NCI-H345 (cell line): ENCODE measurements around the gene ABR.
"Not testable (repeated sequence)": the region's sequence is repeated elsewhere in the genome, so short reads cannot be mapped to it uniquely, and the experiment has no call there.

Experiments used
- DNase-seq: peaks from one replicate; lab custom pipeline; 2025; lab: John Stamatoyannopoulos, UW

Gene ABR

GRCh38 chr17:1047879-1048470, 131.8 kb downstream of the ABR start:
- DNase-seq, result no peak

DNA sequence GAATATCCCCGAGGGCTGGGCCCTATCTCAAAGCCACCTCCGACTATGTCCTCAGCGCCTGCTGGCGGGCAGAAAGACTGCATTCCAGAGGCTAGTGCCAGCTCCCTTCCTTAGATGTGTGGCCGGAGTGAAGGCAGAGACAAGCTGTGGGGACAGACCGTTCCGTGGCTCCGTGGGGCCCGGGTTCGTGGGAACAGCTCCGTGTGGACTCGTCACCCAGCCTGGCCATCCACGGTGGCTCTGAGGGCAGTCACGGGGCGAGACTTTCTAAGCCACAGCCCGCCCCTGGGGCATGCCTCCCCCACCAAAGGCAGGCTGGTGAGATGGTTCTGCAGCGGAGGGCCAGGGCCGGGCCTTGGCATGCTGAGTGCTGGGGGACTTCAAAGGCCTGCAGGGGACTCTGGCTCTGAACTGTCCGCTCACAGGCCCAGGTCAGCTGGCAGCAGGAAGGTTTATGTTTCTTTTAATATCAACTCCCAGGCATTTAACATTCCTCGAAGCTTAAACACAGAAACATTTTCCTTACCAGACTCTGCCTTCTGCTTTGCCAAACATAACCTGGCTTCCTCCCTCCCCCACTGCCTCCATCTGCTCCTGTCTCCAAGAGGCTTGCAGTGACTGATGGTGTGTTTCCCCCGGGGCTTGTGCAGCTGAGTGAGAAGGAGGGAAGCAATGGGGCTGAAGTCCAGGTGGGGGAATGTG, 132.5 kb downstream of the ABR start:
- no peak for DNase-seq

DNA sequence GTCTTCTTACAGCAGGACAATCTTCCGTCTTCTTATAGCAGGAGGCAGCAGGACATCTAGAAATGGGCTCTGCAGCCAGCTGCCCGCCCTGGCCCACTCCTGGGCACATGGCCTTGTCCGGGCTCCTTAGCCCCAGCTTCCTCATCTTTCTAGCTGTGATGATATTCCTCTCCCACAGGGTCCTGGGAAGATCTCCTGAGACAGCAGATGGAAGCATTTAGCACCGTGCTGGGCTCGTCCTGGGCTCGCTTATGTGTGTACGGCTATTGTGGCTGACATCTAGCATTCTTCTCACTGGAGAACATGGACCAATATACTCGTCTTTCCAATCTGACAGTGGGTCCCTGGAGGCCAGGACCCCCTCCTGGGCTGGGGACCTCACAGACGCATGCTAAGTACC, 134.3 kb downstream of the ABR start:
- no peak for DNase-seq

DNA sequence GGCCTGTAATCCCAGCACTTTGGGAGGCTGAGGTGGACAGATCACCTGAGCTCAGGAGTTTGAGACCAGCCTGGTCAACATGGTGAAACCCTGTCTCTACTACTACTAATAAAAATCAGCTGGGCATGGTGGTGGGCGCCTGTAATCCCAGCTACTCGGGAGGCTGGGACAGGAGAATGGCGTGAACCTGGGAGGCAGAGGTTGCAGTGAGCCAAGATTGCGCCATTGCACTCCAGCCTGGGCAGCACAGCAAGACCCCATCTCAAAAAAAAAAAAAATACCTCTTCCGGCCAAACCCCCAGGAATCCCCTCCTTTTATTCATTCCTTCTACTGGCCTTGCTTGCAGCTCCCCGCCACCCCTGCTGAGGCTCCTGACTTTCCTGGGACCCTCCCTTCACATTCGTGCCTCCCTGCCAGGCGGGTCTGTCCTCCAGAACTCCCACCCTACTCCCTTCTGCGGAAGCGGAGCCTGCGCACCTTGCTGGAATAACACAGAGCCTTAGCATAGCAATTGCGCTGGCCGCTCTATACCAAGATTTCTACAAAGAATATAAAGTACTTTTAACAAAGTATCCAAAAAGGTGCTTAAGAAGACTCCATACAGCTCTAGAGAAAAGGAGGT, 135.3 kb downstream of the ABR start:
- DNase-seq, result not testable (repeated sequence)

- DNase-seq, result no peak
Observed at GRCh38 chr17:1043601-1044251, 136.1 kb downstream of the ABR start.

DNA sequence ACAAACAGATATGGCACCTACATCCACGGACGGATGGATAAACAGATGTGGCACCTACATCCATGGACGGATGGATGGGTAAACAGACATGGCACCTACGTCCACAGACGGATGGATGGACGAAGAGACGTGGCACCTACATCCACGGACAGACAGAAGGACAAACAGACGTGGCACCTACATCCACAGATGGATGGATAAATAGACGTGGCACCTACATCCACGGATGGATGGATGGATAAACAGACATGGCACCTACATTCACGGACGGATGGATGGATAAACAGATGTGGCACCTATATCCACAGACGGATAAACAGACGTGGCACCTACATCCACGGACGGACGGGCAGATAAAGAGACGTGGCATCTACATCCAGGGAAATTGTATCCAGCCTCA, 137.3 kb downstream of the ABR start:
- no peak for DNase-seq

DNA sequence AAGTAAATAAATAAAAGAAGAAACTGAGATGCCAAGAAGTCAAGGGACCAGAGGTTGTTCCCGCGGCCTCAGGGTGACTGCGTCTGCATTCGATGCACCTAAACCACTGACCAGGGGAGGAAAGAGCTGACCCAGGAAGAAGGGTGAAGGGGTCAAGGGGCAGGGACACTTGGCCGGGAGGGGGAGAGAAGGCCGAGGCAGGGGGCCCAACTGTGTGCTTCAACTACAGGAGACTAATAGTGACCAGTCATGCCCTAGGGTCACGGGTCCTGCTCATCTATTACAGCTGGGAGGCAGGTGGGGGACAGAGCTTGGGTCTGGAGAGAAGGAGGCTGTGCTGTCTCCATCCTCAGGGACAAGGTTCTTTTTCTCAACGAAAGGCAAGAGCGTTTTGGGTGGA, 138.0 kb downstream of the ABR start:
- no peak for DNase-seq

- no peak for DNase-seq
Observed at GRCh38 chr17:1040216-1040600, 139.6 kb downstream of the ABR start.

DNA sequence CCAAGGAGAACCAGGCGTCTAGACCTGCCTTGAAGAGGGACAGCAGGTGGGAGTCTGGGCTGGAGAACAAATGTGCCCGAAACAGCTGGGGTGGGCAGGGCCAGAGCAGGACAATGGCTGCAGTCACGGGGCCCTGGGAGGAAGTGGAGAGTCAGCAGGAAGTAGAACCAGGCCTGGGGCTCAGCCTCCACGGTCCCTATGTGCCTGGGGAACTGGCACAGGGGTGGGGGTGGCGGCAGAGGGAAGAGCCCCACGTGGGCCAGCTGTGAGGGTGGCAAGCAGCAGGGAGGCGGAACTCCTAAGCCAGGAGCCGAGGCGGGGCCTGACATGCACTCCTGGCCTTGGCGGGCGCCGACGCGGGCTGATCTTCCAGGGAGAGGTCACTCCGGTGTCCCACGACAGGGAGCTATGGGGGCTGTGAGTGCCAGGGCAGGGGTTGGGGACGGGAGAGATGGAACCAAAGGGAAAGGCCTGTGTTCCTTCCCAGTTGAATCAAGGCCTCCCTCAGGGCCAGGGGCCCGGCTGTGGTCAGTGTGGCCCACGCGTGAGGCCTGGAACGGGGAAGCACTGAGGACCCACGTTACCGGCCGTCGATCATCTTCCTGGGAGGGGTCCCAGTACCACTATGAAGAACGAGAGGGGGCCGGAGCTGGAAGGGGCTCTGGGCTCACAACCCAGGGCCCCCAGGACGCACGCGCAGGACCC, 140.1 kb downstream of the ABR start:
- no peak for DNase-seq

GRCh38 chr17:1039123-1039507, 140.7 kb downstream of the ABR start:
- DNase-seq, result no peak

DNA sequence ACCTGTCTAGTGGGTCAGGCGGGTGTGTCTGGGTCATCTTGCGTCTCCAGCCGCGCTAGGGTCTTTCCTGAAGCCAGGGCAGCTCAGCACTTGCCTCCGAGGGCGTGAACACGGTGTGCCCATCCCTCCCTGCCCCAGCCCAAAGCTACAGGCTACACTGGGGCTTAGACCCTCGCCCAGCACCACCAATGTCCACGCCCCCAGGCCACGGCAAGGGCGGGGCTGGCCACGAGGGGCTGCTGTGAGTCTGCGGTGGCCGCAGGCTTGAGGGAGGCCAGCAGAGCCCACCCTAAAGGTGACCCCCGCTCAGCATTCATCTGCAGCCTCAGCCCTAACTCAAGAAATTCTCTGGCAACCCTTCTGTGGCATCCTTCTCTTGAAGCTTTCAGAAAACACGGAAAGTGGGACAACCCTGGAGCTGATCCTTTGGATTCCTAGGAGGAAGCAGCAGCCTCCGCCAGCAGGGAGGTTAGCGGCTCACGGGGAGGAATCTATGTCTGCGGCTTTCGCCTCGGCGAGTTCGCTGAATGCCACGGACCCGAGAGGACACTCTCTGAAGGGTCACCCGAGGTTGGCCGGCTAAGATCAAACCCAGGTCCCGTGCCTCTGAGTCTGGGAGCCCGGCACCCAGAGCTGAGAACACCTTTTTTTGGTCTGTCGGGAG, 141.2 kb downstream of the ABR start:
- no peak for DNase-seq

GRCh38 chr17:1037238-1037879, 142.4 kb downstream of the ABR start:
- DNase-seq, result no peak

DNA sequence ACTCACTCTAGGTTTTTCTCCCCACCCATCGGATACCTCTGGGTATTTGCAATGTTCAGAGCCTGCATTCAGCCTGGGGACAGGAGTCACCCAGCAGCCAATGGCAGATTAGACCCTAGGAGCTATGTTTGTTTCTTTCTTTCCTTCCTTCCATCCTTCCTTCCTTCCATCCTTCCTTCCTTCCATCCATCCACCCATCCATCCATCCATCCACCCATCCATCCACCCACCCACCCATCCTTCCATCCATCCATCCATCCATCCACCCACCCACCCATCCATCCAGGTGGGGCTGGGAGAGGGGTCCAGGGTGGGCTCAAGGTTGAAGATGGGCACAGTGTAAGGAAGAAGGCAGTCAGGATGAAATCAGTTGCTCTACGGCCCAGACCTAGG, 142.9 kb downstream of the ABR start:
- no peak for DNase-seq

DNA sequence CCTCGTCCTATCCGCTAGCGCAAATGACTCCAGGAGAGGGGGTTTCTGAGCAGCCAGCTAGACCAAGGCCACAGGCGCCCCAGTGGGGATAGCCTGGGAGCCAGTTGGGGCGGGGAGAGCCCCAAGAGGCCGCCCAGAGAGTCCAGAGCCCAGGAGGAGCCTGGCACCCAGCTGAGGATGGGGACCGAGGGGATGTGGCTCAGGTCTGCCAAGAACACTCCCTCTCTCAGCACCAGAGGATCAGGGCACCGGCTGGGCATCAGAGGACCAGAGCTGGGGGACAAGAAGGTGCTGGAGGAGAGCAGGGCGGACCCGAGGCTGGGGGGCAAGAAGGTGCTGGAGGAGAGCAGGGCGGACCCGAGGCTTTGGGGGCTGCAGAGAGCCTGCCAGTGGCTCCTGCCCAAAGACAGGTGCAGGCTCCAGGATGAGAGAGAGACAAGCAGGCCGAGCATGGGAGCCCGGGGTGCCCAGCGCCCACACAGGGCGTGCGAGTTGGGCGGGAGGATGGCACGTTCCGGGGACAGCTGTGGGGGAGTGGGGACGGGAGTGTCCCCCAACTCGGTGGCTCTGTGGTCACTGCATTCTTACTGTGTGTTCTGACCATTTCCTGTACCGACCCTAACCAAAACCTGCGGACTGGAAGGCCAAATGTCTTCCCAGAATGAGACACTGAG, 143.5 kb downstream of the ABR start:
- DNase-seq, result no peak

DNA sequence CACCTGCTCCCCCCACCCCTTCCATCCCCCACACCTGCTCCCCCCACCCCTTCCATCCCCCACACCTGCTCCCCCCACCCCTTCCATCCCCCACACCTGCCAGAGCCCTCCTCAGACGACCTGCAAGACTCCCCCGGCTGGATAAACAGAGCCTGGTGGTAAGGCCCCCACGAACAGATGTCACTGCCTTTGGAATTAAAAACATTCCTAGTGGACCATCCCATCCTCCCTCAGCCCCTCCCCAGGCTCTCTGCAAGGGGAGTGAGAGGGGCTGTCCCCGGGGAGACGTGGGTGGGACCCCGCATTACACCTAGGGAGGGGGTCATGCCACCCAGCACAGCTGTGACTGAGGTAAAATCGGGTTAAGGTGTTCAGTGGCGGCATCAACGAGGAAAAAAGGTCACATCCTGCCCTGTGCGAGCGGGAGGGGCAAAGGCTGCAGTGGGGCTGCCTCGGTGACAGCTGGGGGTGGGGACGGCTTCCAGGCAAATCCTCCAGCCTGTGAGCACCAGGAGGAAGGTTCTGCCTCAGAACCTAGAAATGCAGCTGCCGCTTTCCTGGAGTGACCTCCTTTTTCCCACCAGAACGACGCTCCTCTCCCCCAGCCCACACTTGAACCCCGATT, 144.1 kb downstream of the ABR start:
- no peak for DNase-seq

DNA sequence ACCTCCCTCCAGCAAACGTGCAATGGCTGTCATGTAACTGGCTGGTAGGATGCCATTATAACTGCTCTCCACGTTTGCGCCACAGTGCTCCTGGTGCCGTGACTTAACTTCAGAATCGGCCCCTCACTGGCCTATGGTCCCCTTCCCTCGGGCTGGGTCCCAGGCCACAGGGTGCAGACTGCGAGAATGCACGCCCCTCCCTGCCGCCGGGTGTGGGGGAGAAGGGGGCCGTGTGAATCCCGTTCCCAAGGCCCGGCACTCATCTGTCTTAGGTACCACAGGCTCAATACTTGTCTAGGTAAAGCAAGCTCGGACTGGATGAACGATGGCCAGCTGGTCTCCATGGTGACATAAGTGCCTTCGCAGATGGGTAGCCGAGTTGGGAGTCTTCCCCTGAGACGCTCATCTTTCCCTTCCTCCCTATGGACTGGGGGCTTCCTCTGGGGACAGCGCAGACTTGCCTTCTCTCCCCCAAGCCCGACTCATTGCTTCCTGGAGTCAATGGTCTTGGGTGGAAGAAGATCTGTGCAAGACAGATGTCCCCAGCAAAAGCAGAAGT, 145.1 kb downstream of the ABR start:
- DNase-seq, result no peak

DNA sequence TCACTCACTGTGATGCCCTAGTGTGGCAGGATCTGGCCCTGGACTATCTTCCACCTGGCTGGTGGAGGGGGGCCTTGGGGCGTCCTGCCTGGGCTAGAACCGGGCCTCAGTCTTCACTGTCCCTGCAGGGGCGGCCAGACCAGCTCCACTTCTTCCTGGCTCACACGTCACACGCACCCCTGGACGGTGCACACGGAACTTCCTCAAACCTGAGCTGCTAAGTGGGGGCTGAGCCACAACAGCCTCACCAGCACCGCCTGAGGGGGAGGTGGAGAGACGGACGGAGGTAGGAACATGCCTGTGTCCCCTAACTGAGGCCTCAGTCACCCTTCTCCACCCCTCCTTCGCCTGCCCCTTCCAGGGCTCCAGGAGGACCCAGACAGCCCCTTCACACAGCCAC, 146.3 kb downstream of the ABR start:
- no peak for DNase-seq

DNA sequence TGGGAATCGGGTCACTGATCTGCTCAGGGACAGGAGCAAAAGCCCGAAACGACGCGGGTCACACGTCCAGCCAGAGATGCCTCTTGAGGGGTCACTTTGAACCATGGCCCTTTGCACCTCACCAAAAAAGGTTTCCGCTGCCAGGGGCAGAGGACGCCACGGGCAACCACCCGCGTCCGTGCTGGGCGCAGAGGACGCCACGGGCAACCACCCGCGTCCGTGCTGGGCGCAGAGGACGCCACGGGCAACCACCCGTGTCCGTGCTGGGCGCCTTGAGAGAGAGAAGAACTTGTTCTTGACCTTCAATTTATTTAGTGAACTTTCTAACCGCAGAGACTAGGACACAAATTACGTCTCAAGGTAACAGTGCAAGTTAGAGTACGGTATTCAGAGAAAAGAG, 147.4 kb downstream of the ABR start:
- no peak for DNase-seq

DNA sequence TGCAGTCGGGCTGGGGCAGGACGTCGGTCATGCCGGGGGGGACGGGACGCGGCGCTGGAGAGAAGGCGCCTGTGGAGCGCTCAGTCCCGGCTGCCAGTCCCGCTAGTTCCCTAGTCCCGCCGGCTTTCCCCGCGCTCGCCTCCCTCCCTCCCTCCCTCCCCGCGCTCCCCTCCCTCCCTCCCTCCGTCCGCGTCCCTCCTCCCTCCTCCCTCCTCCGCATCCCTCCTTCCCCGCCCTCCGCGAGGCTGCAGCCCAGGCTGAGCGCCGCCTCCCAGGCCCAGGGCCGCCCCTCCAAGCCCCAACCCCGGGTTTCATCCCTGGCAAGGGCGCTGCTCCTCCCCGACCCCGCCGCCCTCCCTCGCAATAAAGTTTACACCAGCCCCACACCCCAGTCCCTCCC, 148.1 kb downstream of the ABR start:
- DNase-seq, result no peak
